ENCODE results near the gene MS4A7. TPM values are rescaled to one million over a fixed set of nuclear protein-coding genes. Genes with fewer than 3 reads are reported as not detected.

Gene MS4A7
- polyA plus RNA-seq, 2 of the 4 experiments (the other 2 are of a cell fraction) = not detected

DNA sequence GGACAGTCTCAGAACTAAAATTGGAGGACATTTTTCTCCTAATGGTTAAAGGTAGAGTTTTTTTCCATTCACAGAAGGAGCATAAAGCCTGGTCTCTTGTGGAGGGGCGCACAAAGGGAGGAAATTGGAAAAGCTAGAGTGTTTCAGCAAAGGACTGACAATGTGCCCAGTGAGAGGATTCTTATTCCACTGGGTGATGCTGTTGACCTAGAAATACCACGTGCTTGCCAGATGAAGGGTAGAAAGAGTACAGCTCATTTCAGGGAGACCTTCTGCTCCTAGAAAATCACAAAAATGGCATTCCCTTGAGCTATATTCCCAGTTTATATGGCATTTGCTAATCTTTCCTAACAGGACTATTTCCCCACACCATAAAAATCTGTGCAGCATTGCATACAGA lies 30.2 kb upstream of the MS4A7 start:
- FAIRE-seq (no peak), DNase-seq (ENCODE audit: low read depth in 1 of 2, low spot score in 1 of 2) (no peak), ATAC-seq (no peak)
- CTCF ChIA-PET = interaction anchor here (1.4 to 3.0 kb wide), 2 partner anchors 15 kb away, joined by 3 to 14 read pairs; no protein-coding TSS in a partner anchor
- POLR2A ChIA-PET = no interaction called here
- Histone ChIP-seq H3K4me2 (no peak overlapping the region), H3K9me3 (no peaks in the 10 kb centered on the region), H3K4me1 (no peaks in the 10 kb centered on the region), H3K4me3 (no peak overlapping the region), H3K27ac (no peak overlapping the region)
- TF ChIP-seq CHD4 (IDR thresholded peaks at IDR 0.05; ENCODE audit: borderline replicate concordance) (no peak), ZSCAN20 (CRISPR knock-in tag; IDR thresholded peaks at IDR 0.05) (no peak), RNF2 (IDR thresholded peaks at IDR 0.05; ENCODE audit: borderline replicate concordance, low read depth) (no peak), KDM5A (IDR thresholded peaks at IDR 0.05) (no peak), CEBPB (IDR thresholded peaks at IDR 0.05) (no peak), POLR2AphosphoS2 (conservative IDR thresholded peaks at IDR 0.05; ENCODE audit: low read length) (no peak), BHLHE40 (IDR thresholded peaks at IDR 0.05; ENCODE audit: low read depth, low read length) (no peak), EHF (CRISPR knock-in tag; IDR thresholded peaks at IDR 0.05) (no peak), ESRRA (IDR thresholded peaks at IDR 0.05; ENCODE audit: borderline replicate concordance, low read length) (no peak), CBX8 (IDR thresholded peaks at IDR 0.05) (no peak), JUN (IDR thresholded peaks at IDR 0.05) (no peak), POLR2A (IDR thresholded peaks at IDR 0.05; ENCODE audit: low read length) (no peak), SMC3 (IDR thresholded peaks at IDR 0.05) (no peak), TP53 (CRISPR knock-in tag; IDR thresholded peaks at IDR 0.05) (no peak), CHD2 (IDR thresholded peaks at IDR 0.05; ENCODE audit: low read length, partially characterized antibody) (no peak)
- TF ChIP-seq, protein P1, sequence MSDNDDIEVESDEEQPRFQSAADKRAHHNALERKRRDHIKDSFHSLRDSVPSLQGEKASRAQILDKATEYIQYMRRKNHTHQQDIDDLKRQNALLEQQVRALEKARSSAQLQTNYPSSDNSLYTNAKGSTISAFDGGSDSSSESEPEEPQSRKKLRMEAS (IDR thresholded peaks at IDR 0.05) = no peak
- TF ChIP-seq, protein P2, sequence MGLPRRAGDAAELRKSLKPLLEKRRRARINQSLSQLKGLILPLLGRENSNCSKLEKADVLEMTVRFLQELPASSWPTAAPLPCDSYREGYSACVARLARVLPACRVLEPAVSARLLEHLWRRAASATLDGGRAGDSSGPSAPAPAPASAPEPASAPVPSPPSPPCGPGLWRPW (IDR thresholded peaks at IDR 0.05) = no peak
- TF ChIP-seq, protein P3, sequence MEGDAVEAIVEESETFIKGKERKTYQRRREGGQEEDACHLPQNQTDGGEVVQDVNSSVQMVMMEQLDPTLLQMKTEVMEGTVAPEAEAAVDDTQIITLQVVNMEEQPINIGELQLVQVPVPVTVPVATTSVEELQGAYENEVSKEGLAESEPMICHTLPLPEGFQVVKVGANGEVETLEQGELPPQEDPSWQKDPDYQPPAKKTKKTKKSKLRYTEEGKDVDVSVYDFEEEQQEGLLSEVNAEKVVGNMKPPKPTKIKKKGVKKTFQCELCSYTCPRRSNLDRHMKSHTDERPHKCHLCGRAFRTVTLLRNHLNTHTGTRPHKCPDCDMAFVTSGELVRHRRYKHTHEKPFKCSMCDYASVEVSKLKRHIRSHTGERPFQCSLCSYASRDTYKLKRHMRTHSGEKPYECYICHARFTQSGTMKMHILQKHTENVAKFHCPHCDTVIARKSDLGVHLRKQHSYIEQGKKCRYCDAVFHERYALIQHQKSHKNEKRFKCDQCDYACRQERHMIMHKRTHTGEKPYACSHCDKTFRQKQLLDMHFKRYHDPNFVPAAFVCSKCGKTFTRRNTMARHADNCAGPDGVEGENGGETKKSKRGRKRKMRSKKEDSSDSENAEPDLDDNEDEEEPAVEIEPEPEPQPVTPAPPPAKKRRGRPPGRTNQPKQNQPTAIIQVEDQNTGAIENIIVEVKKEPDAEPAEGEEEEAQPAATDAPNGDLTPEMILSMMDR (IDR thresholded peaks at IDR 0.05) = no peak
- TF ChIP-seq, protein P4, sequence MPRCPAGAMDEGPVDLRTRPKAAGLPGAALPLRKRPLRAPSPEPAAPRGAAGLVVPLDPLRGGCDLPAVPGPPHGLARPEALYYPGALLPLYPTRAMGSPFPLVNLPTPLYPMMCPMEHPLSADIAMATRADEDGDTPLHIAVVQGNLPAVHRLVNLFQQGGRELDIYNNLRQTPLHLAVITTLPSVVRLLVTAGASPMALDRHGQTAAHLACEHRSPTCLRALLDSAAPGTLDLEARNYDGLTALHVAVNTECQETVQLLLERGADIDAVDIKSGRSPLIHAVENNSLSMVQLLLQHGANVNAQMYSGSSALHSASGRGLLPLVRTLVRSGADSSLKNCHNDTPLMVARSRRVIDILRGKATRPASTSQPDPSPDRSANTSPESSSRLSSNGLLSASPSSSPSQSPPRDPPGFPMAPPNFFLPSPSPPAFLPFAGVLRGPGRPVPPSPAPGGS (IDR thresholded peaks at IDR 0.05) = no peak
- 0% methylated on average over 2 of the region's 2 CpGs for WGBS (ENCODE audit: missing lambda C conversion rate)

DNA sequence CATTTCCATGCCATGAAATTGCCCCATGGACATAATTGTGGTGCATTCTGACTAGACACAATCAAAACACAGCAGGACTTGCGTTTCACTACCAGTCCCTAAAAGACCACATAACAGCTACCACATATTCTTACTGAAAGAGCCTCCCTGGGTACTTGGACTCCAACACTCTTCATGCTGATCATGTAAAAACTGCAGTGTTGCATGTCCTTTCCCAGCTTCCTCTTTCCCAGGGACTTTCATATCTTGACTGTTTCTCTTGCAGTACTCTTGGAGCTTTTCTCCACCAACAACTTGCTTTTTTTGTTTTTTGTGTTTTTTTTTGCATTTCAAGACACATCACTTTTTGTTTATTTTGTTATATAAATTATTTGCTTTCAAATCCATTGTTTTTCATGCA lies 28.3 kb upstream of the MS4A7 start:
- ChIA-PET POLR2A (no interaction called here), CTCF (interaction anchor here (0.9 to 3.0 kb wide), 2 partner anchors 14 to 84 kb away, joined by 3 to 14 read pairs; no protein-coding TSS in a partner anchor)
- no peak for TF ChIP-seq CHD2 (IDR thresholded peaks at IDR 0.05; ENCODE audit: low read length, partially characterized antibody)
- TF ChIP-seq EP300 (IDR thresholded peaks at IDR 0.05) = no peak
- TF ChIP-seq HOXB5 (CRISPR knock-in tag; IDR thresholded peaks at IDR 0.05) = no peak
- TF ChIP-seq, protein P5, sequence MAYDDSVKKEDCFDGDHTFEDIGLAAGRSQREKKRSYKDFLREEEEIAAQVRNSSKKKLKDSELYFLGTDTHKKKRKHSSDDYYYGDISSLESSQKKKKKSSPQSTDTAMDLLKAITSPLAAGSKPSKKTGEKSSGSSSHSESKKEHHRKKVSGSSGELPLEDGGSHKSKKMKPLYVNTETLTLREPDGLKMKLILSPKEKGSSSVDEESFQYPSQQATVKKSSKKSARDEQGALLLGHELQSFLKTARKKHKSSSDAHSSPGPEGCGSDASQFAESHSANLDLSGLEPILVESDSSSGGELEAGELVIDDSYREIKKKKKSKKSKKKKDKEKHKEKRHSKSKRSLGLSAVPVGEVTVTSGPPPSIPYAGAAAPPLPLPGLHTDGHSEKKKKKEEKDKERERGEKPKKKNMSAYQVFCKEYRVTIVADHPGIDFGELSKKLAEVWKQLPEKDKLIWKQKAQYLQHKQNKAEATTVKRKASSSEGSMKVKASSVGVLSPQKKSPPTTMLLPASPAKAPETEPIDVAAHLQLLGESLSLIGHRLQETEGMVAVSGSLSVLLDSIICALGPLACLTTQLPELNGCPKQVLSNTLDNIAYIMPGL (CRISPR knock-in tag; IDR thresholded peaks at IDR 0.05; ENCODE audit: borderline replicate concordance) = no peak
- no peak for TF ChIP-seq PHF8 (IDR thresholded peaks at IDR 0.05; ENCODE audit: borderline replicate concordance, low read depth)
- TF ChIP-seq, protein P2 (IDR thresholded peaks at IDR 0.05) = no peak
- no peak for TF ChIP-seq ZNF302 (CRISPR knock-in tag; IDR thresholded peaks at IDR 0.05)
- TF ChIP-seq, protein P6, sequence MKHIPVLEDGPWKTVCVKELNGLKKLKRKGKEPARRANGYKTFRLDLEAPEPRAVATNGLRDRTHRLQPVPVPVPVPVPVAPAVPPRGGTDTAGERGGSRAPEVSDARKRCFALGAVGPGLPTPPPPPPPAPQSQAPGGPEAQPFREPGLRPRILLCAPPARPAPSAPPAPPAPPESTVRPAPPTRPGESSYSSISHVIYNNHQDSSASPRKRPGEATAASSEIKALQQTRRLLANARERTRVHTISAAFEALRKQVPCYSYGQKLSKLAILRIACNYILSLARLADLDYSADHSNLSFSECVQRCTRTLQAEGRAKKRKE (CRISPR knock-in tag; IDR thresholded peaks at IDR 0.05; ENCODE audit: low read depth) = no peak
- no peak for TF ChIP-seq GATA3 (IDR thresholded peaks at IDR 0.05; ENCODE audit: borderline replicate concordance)
- TF ChIP-seq KDM5A (IDR thresholded peaks at IDR 0.05) = no peak
- no peak for TF ChIP-seq RCOR1 (IDR thresholded peaks at IDR 0.05; ENCODE audit: low read depth, low read length)
- no peak for TF ChIP-seq NR3C1 (IDR thresholded peaks at IDR 0.05)
- no peak for TF ChIP-seq CBX8 (IDR thresholded peaks at IDR 0.05)
- no peak for TF ChIP-seq CBX2 (IDR thresholded peaks at IDR 0.05; ENCODE audit: borderline replicate concordance, low read depth)
- no peak for TF ChIP-seq RAD21 (conservative IDR thresholded peaks at IDR 0.05 in 1 of 2, IDR thresholded peaks at IDR 0.05 in 1 of 2)
- no peak for TF ChIP-seq NFE2L2 (conservative IDR thresholded peaks at IDR 0.05; ENCODE audit: low read length)
- TF ChIP-seq, protein P7, sequence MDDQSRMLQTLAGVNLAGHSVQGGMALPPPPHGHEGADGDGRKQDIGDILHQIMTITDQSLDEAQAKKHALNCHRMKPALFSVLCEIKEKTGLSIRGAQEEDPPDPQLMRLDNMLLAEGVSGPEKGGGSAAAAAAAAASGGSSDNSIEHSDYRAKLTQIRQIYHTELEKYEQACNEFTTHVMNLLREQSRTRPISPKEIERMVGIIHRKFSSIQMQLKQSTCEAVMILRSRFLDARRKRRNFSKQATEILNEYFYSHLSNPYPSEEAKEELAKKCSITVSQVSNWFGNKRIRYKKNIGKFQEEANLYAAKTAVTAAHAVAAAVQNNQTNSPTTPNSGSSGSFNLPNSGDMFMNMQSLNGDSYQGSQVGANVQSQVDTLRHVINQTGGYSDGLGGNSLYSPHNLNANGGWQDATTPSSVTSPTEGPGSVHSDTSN (IDR thresholded peaks at IDR 0.05) = no peak
- no peak overlapping the region for H3K4me3 ChIP-seq
- ATAC-seq = no peak
- no peaks in the 10 kb centered on the region for H3K4me1 ChIP-seq
- DNase-seq (ENCODE audit: low read depth in 1 of 2, low spot score in 1 of 2) = no peak
- H3K4me2 ChIP-seq = no peak overlapping the region
- no peak overlapping the region for H3K27ac ChIP-seq
- H3K9me3 ChIP-seq = no peaks in the 10 kb centered on the region
- FAIRE-seq = no peak
- 0% methylated on average over 1 of the region's 1 CpG for WGBS (ENCODE audit: missing lambda C conversion rate)
